Measurements from ENCODE around the gene NTSR1.

NTSR1 gene

GRCh38 chr20:62710886-62711702 is 2.5 kb downstream of the NTSR1 start:
- no peak for DNase-seq

GRCh38 chr20:62711703-62712101 is 3.1 kb downstream of the NTSR1 start:
- DNase-seq, result peak; percentile 97

GRCh38 chr20:62712606-62713005 is 4.0 kb downstream of the NTSR1 start:
- no peak for DNase-seq

GRCh38 chr20:62714006-62714405 is 5.4 kb downstream of the NTSR1 start:
- no peak for DNase-seq

- DNase-seq, result no peak
These were observed 6.2 kb downstream of the NTSR1 start for GRCh38 chr20:62714799-62715198.

- no peak for DNase-seq
These were observed 6.6 kb downstream of the NTSR1 start for GRCh38 chr20:62715201-62715600.

GRCh38 chr20:62716198-62716940 is 7.7 kb downstream of the NTSR1 start:
- DNase-seq, result no peak

GRCh38 chr20:62716941-62717310 is 8.3 kb downstream of the NTSR1 start:
- no peak for DNase-seq

GRCh38 chr20:62717933-62718332 is 9.3 kb downstream of the NTSR1 start:
- no peak for DNase-seq

- no peak for DNase-seq
These were observed 9.9 kb downstream of the NTSR1 start for GRCh38 chr20:62718546-62718945.

GRCh38 chr20:62719250-62719935 is 10.8 kb downstream of the NTSR1 start:
- DNase-seq, result no peak

GRCh38 chr20:62721511-62722370 is 13.1 kb downstream of the NTSR1 start:
- no peak for DNase-seq

GRCh38 chr20:62722627-62723026 is 14.0 kb downstream of the NTSR1 start:
- DNase-seq, result no peak

- no peak for DNase-seq
These were observed 14.7 kb downstream of the NTSR1 start for GRCh38 chr20:62723351-62723750.

- DNase-seq, result no peak
These were observed 15.3 kb downstream of the NTSR1 start for GRCh38 chr20:62723768-62724450.

GRCh38 chr20:62724692-62725595 is 16.3 kb downstream of the NTSR1 start:
- DNase-seq, result no peak

GRCh38 chr20:62725596-62726268 is 17.1 kb downstream of the NTSR1 start:
- DNase-seq, result no peak

GRCh38 chr20:62726276-62726675 is 17.6 kb downstream of the NTSR1 start:
- DNase-seq, result no peak

- no peak for DNase-seq
These were observed 18.3 kb downstream of the NTSR1 start for GRCh38 chr20:62726716-62727583.
